Measurements from ENCODE around the gene DYRK1A.

DYRK1A gene

GRCh38 chr21:37385179-37385765, 18.7 kb downstream of the DYRK1A start:
- no peak for DNase-seq

GRCh38 chr21:37386151-37386550, 19.6 kb downstream of the DYRK1A start:
- DNase-seq = no peak

- DNase-seq = no peak
These were observed 22.9 kb downstream of the DYRK1A start for GRCh38 chr21:37389456-37389855.

- DNase-seq = no peak
These were observed 25.1 kb downstream of the DYRK1A start for GRCh38 chr21:37391666-37392065.

- no peak for DNase-seq
These were observed 25.9 kb downstream of the DYRK1A start for GRCh38 chr21:37392441-37392840.

- DNase-seq = no peak
These were observed 26.5 kb downstream of the DYRK1A start for GRCh38 chr21:37393030-37393429.

GRCh38 chr21:37393786-37394185, 27.2 kb downstream of the DYRK1A start:
- DNase-seq = no peak

- no peak for DNase-seq
These were observed 29.4 kb downstream of the DYRK1A start for GRCh38 chr21:37395961-37396360.

GRCh38 chr21:37396855-37397254, 30.3 kb downstream of the DYRK1A start:
- DNase-seq = no peak

- no peak for DNase-seq
These were observed 32.1 kb downstream of the DYRK1A start for GRCh38 chr21:37398697-37399096.

GRCh38 chr21:37402251-37402867, 35.8 kb downstream of the DYRK1A start:
- DNase-seq = no peak

- no peak for DNase-seq
These were observed 39.1 kb downstream of the DYRK1A start for GRCh38 chr21:37405629-37406028.

GRCh38 chr21:37407719-37408420, 41.3 kb downstream of the DYRK1A start:
- DNase-seq = no peak

- no peak for DNase-seq
These were observed 42.1 kb downstream of the DYRK1A start for GRCh38 chr21:37408464-37409193.

GRCh38 chr21:37410639-37411038, 44.1 kb downstream of the DYRK1A start:
- DNase-seq = no peak

- no peak for DNase-seq
These were observed 46.2 kb downstream of the DYRK1A start for GRCh38 chr21:37412603-37413360.

- no peak for DNase-seq
These were observed 47.1 kb downstream of the DYRK1A start for GRCh38 chr21:37413553-37414291.

- no peak for DNase-seq
These were observed 48.0 kb downstream of the DYRK1A start for GRCh38 chr21:37414292-37415253.

GRCh38 chr21:37415939-37416338, 49.4 kb downstream of the DYRK1A start:
- no peak for DNase-seq

- no peak for DNase-seq
These were observed 50.3 kb downstream of the DYRK1A start for GRCh38 chr21:37416914-37417313.

Data from NCI-H524 treated with DMSO at 0.1 percent for 48 hours (cell line).